Hepatic stellate cell (primary cell): ENCODE measurements around the gene BPIFB2.
"Not testable (repeated sequence)": the region's sequence is repeated elsewhere in the genome, so short reads cannot be mapped to it uniquely, and the experiment has no call there.

ENCODE experiments used
- DNase-seq: peaks from one replicate; pipeline ENCODE4 v3.0.0; 2011; ENCODE audit warnings: low spot score

The BPIFB2 gene

GRCh38 chr20:32971703-32972161, 35.8 kb upstream of the BPIFB2 start:
- DNase-seq: no peak

DNA sequence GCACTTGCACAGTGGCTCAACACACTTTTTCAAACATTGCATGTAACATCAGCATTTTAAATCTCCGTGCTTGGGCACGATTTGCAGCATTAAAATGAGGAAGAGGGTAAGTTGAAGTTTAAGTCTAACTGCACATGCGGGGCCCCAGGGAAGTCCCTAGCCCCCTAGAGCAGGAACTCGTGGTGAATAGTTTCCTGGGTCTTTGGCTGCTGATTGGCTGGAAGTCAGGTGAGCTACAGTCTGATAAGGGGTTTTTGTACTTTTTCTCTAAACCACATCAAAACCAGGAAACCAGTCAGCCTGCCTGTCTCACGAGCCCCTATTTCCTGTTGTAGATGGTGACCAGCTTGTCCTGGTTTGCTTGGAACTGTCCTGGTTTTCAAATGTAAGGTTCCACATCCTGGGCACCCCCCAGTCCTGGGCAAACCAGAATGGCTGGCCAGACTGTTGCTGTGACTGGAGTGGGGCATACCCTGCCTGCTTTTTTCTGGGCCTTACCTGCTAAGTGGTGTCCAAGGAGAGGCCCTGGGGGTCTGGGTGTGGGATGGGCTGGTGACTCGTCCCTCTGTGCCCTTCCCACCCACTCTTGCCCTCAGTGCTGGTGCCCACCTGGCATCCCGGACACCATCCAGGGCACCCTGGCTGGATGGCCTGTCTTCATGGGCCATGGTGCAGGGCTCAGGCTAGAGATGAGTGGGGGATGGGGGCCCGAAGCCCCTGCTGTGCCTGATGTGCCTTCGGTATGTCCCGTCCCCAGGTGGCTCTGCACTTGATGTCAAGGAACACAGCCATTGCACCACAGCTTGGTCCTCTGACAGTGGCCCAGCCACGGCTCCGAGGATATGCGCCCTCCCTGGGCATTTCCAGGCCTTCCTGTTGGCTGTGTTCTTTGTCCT, 35.1 kb upstream of the BPIFB2 start:
- no peak for DNase-seq

GRCh38 chr20:32973077-32973717, 34.3 kb upstream of the BPIFB2 start:
- DNase-seq: no peak

- not testable (repeated sequence) for DNase-seq
Observed at GRCh38 chr20:32974204-32975064, 33.1 kb upstream of the BPIFB2 start.

DNA sequence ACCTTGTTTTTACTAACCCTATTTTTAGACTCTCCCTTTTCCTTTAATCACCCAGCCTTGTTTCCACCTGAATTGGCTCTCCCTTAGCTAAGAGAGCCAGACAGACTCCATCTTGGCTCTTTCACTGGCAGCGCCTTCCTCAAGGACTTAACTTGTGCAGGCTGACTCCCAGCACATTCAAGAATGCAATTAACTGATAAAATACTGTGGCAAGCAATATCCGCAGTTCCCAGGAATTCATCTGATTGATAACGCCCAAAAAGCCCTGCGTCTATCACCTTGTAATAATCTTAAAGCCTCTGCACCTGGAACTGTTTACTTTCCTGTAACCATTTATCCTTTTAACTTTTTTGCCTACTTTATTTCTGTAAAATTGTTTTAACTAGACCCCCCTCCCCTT, 32.4 kb upstream of the BPIFB2 start:
- DNase-seq: not testable (repeated sequence)

- no peak for DNase-seq
Observed at GRCh38 chr20:32975698-32976674, 31.5 kb upstream of the BPIFB2 start.

- no peak for DNase-seq
Observed at GRCh38 chr20:32976746-32977145, 30.8 kb upstream of the BPIFB2 start.

- DNase-seq: no peak
Observed at GRCh38 chr20:32977281-32978008, 30.1 kb upstream of the BPIFB2 start.

DNA sequence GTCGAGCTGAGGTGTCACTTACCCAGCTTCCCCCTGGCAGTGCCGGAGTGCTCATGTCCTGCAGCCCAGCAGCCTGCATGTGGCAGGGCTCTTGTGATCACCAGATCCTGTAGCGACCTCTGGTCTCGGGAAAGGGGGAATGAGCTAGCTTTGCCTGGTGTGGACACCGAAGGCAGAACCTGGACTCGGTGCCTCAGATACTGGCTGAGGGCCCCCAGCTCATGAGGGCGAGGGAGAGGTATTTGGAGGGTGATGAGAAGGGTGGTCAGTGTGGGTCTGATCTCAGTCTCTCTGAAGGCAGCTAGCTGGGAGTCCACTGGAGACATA, 29.5 kb upstream of the BPIFB2 start:
- no peak for DNase-seq

DNA sequence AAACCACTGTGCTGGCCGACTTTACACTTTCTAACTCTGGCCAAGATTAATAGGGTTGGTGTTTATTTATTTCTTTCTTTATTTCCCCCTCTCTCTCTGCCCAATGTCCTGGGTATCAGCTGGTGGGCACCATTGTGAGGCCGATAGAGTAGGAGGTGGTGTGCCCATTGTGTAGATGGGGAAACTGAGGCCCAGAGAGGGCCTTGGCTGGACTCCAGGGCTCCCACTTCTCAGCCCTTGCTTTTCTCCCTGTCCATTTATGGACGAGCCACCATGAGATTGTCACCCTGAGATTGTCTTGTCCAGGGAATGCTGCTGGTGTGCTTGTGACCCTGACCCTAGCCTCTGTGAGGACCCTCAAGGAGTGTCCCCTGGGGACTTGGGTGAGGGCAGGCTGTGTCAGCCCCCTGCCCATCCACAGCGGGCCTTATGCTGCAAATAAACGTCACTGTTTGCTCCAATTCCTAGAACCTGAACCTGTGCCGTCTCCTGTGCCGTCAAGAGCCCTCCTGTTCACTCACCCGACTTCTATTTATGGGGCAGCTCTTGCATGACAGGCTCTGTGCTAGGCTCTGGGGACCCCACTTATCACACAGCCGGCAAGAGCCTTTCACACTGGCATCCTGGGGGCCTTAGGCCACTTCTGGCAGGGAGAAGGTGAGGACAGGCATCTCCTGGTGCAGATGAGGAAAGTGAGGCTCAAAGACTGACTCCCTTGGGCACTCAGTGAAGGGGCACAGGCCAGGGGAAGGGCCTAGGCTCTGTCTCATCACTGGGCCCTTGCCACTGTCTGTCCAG, 28.1 kb upstream of the BPIFB2 start:
- no peak for DNase-seq

DNA sequence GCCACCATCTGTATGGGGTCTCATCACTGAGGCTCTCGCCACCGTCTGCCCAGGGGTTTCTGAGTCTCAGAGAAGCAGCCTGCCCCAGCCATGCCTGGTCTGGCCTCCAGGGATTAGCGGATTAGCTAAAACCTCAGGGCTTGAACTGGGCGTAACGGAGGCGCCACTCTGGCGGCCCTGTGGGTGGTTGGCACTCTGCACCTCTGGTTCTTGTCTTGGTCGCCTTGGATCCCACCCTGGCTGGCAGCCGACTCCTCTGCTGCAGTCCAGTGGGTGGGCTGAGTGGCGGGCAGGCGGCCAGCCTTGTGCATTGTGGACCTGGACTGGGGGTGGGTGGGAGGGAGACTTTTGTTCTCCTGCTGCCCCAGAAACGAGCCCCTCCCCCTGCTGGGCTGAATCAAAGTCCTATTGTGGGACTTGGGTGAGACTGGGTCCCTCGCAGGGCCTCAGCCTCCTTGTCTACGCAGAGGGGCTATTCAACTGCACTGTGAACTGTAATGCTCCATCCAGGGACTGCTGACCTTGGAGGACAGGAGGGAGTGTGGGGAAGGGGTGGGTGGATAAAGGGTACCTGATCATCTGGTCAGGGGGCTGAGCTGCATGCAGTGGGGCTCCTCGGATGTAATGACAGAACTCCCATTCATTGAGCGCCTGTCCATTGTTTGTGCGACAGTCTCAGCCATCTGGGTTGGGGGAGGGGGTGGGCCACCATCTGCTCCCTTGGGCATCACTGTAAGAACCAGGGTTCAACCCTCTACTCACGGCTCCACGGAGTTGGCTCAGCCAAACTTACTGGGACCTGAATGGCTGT, 27.2 kb upstream of the BPIFB2 start:
- DNase-seq: no peak

DNA sequence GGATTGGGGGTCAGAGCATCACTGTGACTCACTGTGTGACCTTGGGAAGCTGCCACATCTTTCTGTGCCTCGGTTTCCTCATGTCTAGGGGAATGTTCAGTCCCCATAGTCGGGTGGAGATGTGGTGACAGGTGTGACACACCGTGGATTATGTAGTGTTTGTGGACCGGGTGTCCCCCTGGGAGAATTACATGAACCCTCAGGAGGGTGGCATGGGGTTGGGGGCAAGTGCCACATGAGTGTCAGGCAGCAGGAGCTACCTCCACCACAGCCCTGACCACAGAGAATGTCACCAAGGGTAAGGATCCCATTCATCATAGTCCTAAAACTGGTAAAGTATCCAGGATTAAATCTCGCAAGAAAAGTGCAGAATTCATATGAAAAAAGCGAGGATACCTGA, 26.5 kb upstream of the BPIFB2 start:
- no peak for DNase-seq

DNA sequence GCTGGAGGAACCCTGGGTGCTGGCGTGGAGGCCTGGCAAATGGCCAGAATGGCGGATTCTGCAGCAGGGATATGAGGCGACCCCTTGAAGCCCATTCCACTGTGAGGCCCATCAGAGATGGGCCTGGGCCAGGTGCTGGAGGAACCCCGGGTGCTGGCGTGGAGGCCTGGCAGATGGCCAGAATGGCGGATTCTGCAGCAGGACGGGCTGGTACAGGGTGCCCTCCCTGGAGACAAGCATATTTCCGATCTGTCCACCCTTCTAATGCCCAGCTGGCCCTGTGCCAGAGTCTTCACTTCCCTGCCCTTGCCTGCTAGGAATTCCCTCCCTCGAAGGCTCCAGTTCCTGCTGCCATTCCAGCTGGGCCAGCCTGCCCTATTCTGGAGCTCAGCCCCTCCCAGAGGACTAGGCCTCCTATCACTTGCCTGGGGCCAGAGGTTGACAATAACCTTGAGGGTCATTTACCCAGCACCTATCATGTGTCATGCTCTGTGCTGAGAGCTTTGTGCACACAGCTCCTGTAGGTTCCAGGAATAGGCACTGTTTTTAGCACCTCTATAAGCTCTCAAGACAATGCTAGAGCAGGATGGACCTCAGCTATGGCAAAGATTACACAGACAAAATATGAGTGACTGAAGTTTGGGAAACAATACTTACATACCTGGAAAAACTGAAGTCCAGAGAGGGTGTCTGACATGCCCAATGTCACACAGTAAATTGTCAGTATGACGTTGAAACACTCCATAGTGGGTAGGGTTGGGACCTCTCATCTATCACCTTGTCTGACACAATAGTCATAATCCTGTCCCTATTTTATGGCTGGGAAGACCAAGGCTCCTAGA, 24.7 kb upstream of the BPIFB2 start:
- DNase-seq: no peak

DNA sequence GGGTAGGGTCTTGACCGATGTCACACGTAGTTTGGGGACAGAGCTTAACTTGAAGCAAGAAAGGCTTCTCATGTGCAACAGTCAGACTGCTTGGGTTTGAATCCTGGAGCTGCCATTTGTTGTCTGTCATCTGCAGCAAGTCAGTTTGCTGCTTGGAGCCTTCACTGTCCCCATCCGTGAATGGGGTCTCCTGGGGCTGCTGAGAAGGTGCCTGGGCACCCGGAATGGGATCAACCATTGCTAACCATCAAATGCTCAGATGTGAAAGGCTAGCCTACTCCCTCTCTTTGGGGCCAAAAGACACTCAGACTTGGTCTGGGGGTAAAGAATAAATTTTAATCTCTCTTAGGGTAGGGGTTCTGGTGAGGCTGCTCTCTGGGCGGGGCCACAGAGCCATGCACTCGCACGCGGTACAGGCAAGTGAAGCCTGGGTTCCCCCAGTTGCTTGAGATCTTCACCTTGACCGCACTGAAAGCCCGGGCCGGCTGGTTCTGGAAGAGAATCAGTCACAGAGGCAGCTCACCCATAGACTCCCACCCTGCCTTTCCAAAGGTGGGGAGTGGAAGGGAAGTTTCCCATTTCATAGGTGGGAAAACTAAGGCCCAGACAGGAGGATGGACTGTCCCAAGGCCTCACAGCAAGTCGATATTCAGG, 23.9 kb upstream of the BPIFB2 start:
- no peak for DNase-seq

DNA sequence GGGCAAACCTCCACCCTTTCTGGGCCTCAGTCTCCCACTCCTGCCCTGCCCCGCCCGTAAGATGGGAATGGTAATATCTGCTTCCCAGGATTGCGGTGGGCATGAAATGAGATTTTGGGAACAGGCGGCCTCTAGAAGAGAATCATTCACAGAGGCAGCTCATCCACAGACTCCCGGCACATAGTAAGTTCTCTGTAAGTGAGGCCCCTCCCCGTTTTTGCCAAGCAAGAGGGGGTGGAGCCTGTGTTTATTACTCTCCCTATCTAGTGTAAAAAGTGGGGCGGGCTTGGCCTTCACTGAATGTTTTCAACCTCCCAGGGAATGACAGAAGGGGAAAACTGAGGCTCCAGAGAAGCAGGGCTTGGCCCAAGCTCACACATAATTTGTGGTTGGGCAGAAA, 23.3 kb upstream of the BPIFB2 start:
- no peak for DNase-seq

- DNase-seq: no peak
Observed at GRCh38 chr20:32984631-32985354, 22.7 kb upstream of the BPIFB2 start.

DNA sequence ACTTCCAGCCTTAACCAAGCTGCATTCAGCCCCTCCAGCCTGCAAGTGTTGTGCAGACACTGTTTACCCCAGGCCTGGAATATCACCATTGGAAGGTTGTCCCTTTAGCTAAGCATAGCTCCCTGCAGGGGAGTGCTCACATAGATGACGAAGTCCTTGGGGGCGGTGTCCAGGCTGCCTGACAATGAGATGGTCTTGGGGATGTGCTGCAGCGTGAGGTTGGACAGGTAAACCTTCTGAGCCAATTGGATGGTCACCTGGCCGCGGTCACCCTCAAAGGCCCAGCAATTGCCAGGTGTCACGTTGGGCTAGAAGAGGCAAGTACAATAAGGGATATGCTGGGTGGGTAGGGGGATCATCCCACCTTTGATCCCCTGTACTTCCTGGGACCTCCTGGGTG, 21.9 kb upstream of the BPIFB2 start:
- no peak for DNase-seq
